Effector memory CD4-positive, alpha-beta T cell (primary cell): ENCODE results near the gene INSRR.

Experiments used
- DNase-seq, 3 donors: peaks; one replicate each; pipeline ENCODE4 v3.0.0-alpha.2; 2020
- H3K27ac ChIP-seq: 2 replicates; pipeline ENCODE4 v1.7.0; 2013; ENCODE audit warnings: mild to moderate bottlenecking, low read length, moderate library complexity; ENCODE audit not compliant: insufficient read depth, poor library complexity, severe bottlenecking
- H3K27me3 ChIP-seq: replicated peaks from 2 replicates; pipeline ENCODE4 v1.7.0; 2013; ENCODE audit warnings: mild to moderate bottlenecking, low read length; ENCODE audit not compliant: insufficient read depth, control insufficient read depth, poor library complexity, severe bottlenecking
- H3K36me3 ChIP-seq: 2 replicates; pipeline ENCODE4 v1.7.0; 2013; ENCODE audit warnings: mild to moderate bottlenecking, low read length, moderate library complexity; ENCODE audit not compliant: control insufficient read depth, insufficient read depth
- H3K4me1 ChIP-seq: 2 replicates; pipeline ENCODE4 v1.7.0; 2013; ENCODE audit warnings: low read length, mild to moderate bottlenecking; ENCODE audit not compliant: control insufficient read depth, insufficient read depth, poor library complexity, severe bottlenecking
- H3K4me3 ChIP-seq: 2 replicates; pipeline ENCODE4 v1.7.0; 2013; ENCODE audit warnings: low read length, low read depth, mild to moderate bottlenecking; ENCODE audit not compliant: insufficient read depth, poor library complexity, severe bottlenecking
- H3K9me3 ChIP-seq: 2 replicates; pipeline ENCODE4 v1.7.0; 2013; ENCODE audit warnings: mild to moderate bottlenecking, low read length, moderate library complexity; ENCODE audit not compliant: control insufficient read depth
- total RNA-seq, 3 donors: gene quantifications; one replicate each; lab custom pipeline; 2026; lab: John Stamatoyannopoulos, UW

The INSRR gene
- 0.09 to 1.2 (median 0.17) reads per million in 3 donors for total RNA-seq

DNA sequence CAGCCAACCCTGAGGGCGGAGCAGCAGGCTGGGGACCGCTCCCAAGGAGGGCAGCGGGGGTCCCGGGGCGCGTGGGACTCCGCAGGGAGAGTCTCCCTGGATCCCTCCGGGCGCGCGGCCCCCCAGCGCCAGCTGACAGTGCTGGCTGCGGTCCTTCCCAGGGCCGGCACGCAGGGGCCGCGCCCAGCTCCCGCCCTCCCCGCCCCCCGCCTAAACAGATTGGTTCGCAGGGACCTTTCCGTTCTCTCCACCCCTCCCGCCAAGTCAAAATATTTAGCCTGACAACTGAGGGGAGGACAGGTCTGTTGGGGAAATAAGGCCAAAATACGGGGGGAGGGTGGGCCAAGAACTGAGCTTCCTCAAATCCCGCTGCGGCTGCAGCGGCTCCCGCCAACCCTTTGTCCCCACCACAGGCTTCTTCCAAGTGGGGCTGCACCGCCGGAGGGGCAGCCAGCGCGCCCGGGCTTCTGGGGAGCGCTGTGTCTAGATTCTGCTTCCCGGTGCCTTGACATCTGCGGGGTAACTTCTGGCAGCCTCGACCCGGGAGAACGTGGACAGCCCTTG is at the start of gene INSRR:
TSS of gene INSRR (minus strand) at position 159 of the 564 bp plus-strand sequence. CDS start 496 bp downstream, outside the sequence.
- no peak for DNase-seq
- peaks cover 23% of the 10 kb centered on the region for H3K4me1 ChIP-seq
- no peak within 1 kb of the TSS for H3K27ac ChIP-seq
- H3K27me3 ChIP-seq = peaks cover 19% of the 10 kb centered on the region
- H3K4me3 ChIP-seq = peak within 1 kb of the TSS; percentile 60
- H3K9me3 ChIP-seq = no peaks in the 10 kb centered on the region
- H3K36me3 ChIP-seq = no peaks in the 10 kb centered on the region

- Histone ChIP-seq H3K27me3 (peaks cover under 1% of the 10 kb centered on the region), H3K4me1 (no peaks in the 10 kb centered on the region), H3K4me3 (no peak overlapping the region), H3K36me3 (no peaks in the 10 kb centered on the region), H3K9me3 (no peaks in the 10 kb centered on the region), H3K27ac (no peak overlapping the region)
- no peak for DNase-seq
Observed at GRCh38 chr1:156908541-156908940, 49.6 kb upstream of the INSRR start.

DNA sequence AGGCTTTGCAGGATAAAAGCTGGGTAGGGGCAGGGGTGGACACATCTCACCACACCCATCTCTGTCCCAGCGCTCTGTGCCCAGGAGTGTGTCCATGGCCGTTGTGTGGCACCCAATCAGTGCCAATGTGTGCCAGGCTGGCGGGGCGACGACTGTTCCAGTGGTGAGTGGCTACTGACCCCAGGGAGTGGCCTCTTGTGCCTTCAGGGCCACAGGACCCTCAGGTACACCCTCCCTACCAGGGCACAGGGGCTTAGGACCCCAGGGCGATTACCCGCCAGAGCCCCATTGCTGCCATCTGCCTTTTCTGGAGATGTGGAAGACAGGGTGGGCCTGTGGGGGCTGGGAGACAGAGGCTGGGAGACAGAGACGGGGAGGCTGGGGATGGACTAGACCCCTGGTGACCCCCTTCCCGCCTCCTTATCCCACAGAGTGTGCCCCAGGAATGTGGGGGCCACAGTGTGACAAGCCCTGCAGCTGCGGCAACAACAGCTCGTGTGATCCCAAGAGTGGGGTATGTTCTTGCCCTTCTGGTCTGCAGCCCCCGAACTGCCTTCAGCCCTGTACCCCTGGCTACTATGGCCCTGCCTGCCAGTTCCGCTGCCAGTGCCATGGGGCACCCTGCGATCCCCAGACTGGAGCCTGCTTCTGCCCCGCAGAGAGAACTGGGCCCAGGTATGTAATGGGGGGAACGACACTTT is 47.4 kb upstream of the INSRR start:
- Histone ChIP-seq H3K27ac (no peak overlapping the region), H3K4me1 (no peaks in the 10 kb centered on the region), H3K4me3 (no peak overlapping the region), H3K9me3 (no peaks in the 10 kb centered on the region), H3K27me3 (no peaks in the 10 kb centered on the region), H3K36me3 (no peaks in the 10 kb centered on the region)
- DNase-seq = no peak

GRCh38 chr1:156905651-156906050 is 46.7 kb upstream of the INSRR start:
- H3K4me3 ChIP-seq = no peak overlapping the region
- H3K4me1 ChIP-seq = no peaks in the 10 kb centered on the region
- H3K9me3 ChIP-seq = no peaks in the 10 kb centered on the region
- H3K27ac ChIP-seq = no peak overlapping the region
- H3K36me3 ChIP-seq = no peaks in the 10 kb centered on the region
- DNase-seq = no peak
- no peaks in the 10 kb centered on the region for H3K27me3 ChIP-seq

GRCh38 chr1:156905176-156905575 is 46.3 kb upstream of the INSRR start:
- Histone ChIP-seq H3K4me3 (no peak overlapping the region), H3K27me3 (no peaks in the 10 kb centered on the region), H3K9me3 (no peaks in the 10 kb centered on the region), H3K36me3 (no peaks in the 10 kb centered on the region), H3K4me1 (no peaks in the 10 kb centered on the region), H3K27ac (no peak overlapping the region)
- DNase-seq = no peak

GRCh38 chr1:156904187-156904959 is 45.5 kb upstream of the INSRR start:
- H3K4me3 ChIP-seq = no peak overlapping the region
- no peaks in the 10 kb centered on the region for H3K27me3 ChIP-seq
- no peaks in the 10 kb centered on the region for H3K36me3 ChIP-seq
- no peaks in the 10 kb centered on the region for H3K9me3 ChIP-seq
- DNase-seq = no peak
- H3K27ac ChIP-seq = no peak overlapping the region
- H3K4me1 ChIP-seq = no peaks in the 10 kb centered on the region

- Histone ChIP-seq H3K27me3 (no peaks in the 10 kb centered on the region), H3K36me3 (no peaks in the 10 kb centered on the region), H3K4me3 (no peak overlapping the region), H3K27ac (no peak overlapping the region), H3K4me1 (no peaks in the 10 kb centered on the region), H3K9me3 (no peaks in the 10 kb centered on the region)
- no peak for DNase-seq
Observed at GRCh38 chr1:156903328-156904091, 44.6 kb upstream of the INSRR start.

GRCh38 chr1:156901966-156902915 is 43.3 kb upstream of the INSRR start:
- no peak overlapping the region for H3K27ac ChIP-seq
- no peak for DNase-seq
- peaks cover 4% of the 10 kb centered on the region for H3K27me3 ChIP-seq

GRCh38 chr1:156901590-156901900 is 42.6 kb upstream of the INSRR start:
- no peak for DNase-seq
- Histone ChIP-seq H3K4me3 (no peak overlapping the region), H3K27ac (no peak overlapping the region), H3K4me1 (no peaks in the 10 kb centered on the region), H3K27me3 (peaks cover 4% of the 10 kb centered on the region), H3K36me3 (no peaks in the 10 kb centered on the region), H3K9me3 (no peaks in the 10 kb centered on the region)

More at GRCh38 chr1:156901966-156902915, 43.3 kb upstream of the INSRR start:
- no peaks in the 10 kb centered on the region for H3K36me3 ChIP-seq
- no peak overlapping the region for H3K4me3 ChIP-seq
- no peaks in the 10 kb centered on the region for H3K9me3 ChIP-seq
- H3K4me1 ChIP-seq = no peaks in the 10 kb centered on the region
